Left lung (tissue), 10 donors: Measurements from ENCODE around the gene PLOD1. TPM values are rescaled to one million over a fixed set of nuclear protein-coding genes. Genes with fewer than 3 reads are reported as not detected.

Experiments used
- ATAC-seq: fragments of 200-7000 bp; cut with Tn5 transposase; one replicate; pipeline ENCODE4 v1.9.1; 2020; ENCODE audit warnings: moderate library complexity
- DNase-seq, 4 donors: peaks; one replicate each; pipeline ENCODE4 v3.0.0-alpha.2; 2013 to 2020
- H3K27ac ChIP-seq, 2 donors: fragments of 200-600 bp; sonication (generic) in 1 of 2; one replicate each; pipeline versions ENCODE4 v1.5.0 to v1.8.0; 2020 to 2021
- H3K27me3 ChIP-seq, 2 donors: fragments of 200-600 bp; sonication (generic) in 1 of 2; one replicate each; pipeline versions ENCODE4 v1.5.0 to v1.8.0; 2020 to 2021
- H3K36me3 ChIP-seq, 2 donors: fragments of 200-600 bp; sonication (generic) in 1 of 2; one replicate each; pipeline versions ENCODE4 v1.5.0 to v1.8.0; 2020 to 2021
- H3K4me1 ChIP-seq, 2 donors: fragments of 200-600 bp; one replicate each; pipeline ENCODE4 v1.8.0; 2021
- H3K4me3 ChIP-seq, 2 donors: fragments of 200-600 bp; sonication (generic) in 1 of 2; one replicate each; pipeline versions ENCODE4 v1.5.0 to v1.8.0; 2020 to 2021; ENCODE audit warnings: mild to moderate bottlenecking in 1 of 2
- H3K9me3 ChIP-seq, 2 donors: fragments of 200-600 bp; sonication (generic) in 1 of 2; one replicate each; pipeline versions ENCODE4 v1.5.0 to v1.8.0; 2020 to 2021
- CTCF ChIP-seq, 2 donors: fragments of 200-600 bp; sonication (generic) in 1 of 2; IDR thresholded peaks; one replicate each; pipeline versions ENCODE4 v1.5.0 to v1.8.0; 2021; ENCODE audit warnings: antibody characterized with exemption in 2 of 2
- intact Hi-C, 2 donors: fragments of 100-400 bp; cut with DNase I; formaldehyde crosslinking; loops; one replicate each; pipeline versions ENCODE4 v1.11.2 to v1.14.2; 2022
- polyA plus RNA-seq, 6 donors: library from polyadenylated mRNA; unstranded; fragments of 120-200 nt; gene quantifications; one replicate each; pipeline ENCODE4 v1.2.1, GENCODE V29; 2013; ENCODE audit not compliant: insufficient read length in 6 of 6
- total RNA-seq, 2 donors: library from RNA; stranded (reverse); fragmentation: NEBNext Ultra II Directional; extraction: Animal tissue kit (Norgen Biotek cat#: 25700); gene quantifications; one replicate each; pipeline ENCODE4 v1.2.1, GENCODE V29; 2021
- donor health status: DM: no; HTN: yes; CAD: no.
- donor health status: DM: no; HTN: no; CAD: no.

The PLOD1 gene
- total and polyA plus RNA-seq, 8 donors, result 114 to 159 (median 131) TPM

- H3K4me3 ChIP-seq, result no peak overlapping the region
- TF ChIP-seq CTCF (IDR thresholded peaks at IDR 0.05), result no peak
- no peak for DNase-seq
- H3K4me1 ChIP-seq, result peaks cover 11 to 24% of the 10 kb centered on the region in 2 donors
- no peak for ATAC-seq
- H3K36me3 ChIP-seq, result peaks cover 0 to 52% of the 10 kb centered on the region in 2 donors
- no peak overlapping the region for H3K27ac ChIP-seq
- intact Hi-C loops, result no loop called here
- no peaks in the 10 kb centered on the region for H3K9me3 ChIP-seq
- no peaks in the 10 kb centered on the region for H3K27me3 ChIP-seq
Observed at GRCh38 chr1:12021616-12022015, 87.1 kb downstream of the PLOD1 start.

DNA sequence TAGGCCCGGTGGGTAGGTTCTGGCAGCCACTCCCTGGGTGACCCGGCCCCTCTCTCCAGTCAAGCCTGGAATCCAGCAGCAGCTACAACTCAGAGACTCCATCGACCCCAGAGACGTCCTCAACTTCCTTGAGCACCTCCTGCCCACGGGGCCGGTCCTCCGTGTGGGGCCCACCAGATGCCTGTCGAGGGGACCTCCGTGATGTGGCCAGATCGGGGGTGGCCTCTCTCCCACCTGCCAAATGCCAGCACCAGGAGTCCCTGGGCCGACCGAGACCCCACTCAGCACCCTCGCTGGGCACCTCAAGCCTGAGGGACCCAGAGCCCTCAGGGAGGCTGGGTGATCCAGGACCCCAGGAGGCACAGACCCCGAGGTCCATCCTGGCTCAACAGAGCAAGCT lies 87.5 kb downstream of the PLOD1 start:
- H3K27me3 ChIP-seq, result no peaks in the 10 kb centered on the region
- DNase-seq, result no peak
- H3K36me3 ChIP-seq, result peaks cover 0 to 56% of the 10 kb centered on the region in 2 donors
- no peaks in the 10 kb centered on the region for H3K9me3 ChIP-seq
- H3K4me1 ChIP-seq, result peaks cover 11 to 24% of the 10 kb centered on the region in 2 donors
- no peak overlapping the region for H3K4me3 ChIP-seq
- no peak overlapping the region for H3K27ac ChIP-seq
- no peak for ATAC-seq
- intact Hi-C loops, result no loop called here
- no peak for TF ChIP-seq CTCF (IDR thresholded peaks at IDR 0.05)

Other genes with a start within 250 kb of the PLOD1 start
- under 1 TPM; 0.10 to 0.61 TPM for gene DRAXIN, start 243.0 kb upstream of the PLOD1 start, total RNA-seq
- 1 to 10 TPM; 2.2 to 3.2 (median 2.5) TPM for gene DRAXIN, start 243.0 kb upstream of the PLOD1 start, polyA plus RNA-seq
- 10 to 100 TPM; 49.0 to 95.8 TPM for gene AGTRAP, start 198.6 kb upstream of the PLOD1 start, total RNA-seq
- 10 to 100 TPM; 24.7 to 29.8 (median 27.5) TPM for gene AGTRAP, start 198.6 kb upstream of the PLOD1 start, polyA plus RNA-seq
- 10 to 100 TPM in 1 of 2 donors, 1 to 10 TPM in 1; 5.7 to 14.4 TPM for gene C1orf167, start 172.5 kb upstream of the PLOD1 start, total RNA-seq
- under 1 TPM in 3 of 6 donors, not detected in 3; 0.24 to 0.64 (median 0.54) TPM for gene C1orf167, start 172.5 kb upstream of the PLOD1 start, polyA plus RNA-seq
- 10 to 100 TPM; 34.2 to 44.5 TPM for gene MTHFR, start 128.8 kb upstream of the PLOD1 start, total RNA-seq
- gene MTHFR, start 128.8 kb upstream of the PLOD1 start, polyA plus RNA-seq, result 10 to 100 TPM; 16.5 to 29.3 (median 22.3) TPM
- gene CLCN6, start 128.5 kb upstream of the PLOD1 start, total RNA-seq, result 10 to 100 TPM; 17.7 to 43.4 TPM
- gene CLCN6, start 128.5 kb upstream of the PLOD1 start, polyA plus RNA-seq, result 10 to 100 TPM; 17.2 to 23.9 (median 20.7) TPM
- gene NPPA, start 86.9 kb upstream of the PLOD1 start, total RNA-seq, result 1 to 10 TPM; 1.6 to 2.7 TPM
- gene NPPA, start 86.9 kb upstream of the PLOD1 start, polyA plus RNA-seq, result 1 to 10 TPM in 3 of 6 donors, under 1 TPM in 3; 0.51 to 1.8 (median 0.92) TPM
- gene NPPB, start 75.8 kb upstream of the PLOD1 start, total RNA-seq, result not detected
- gene NPPB, start 75.8 kb upstream of the PLOD1 start, polyA plus RNA-seq, result not detected
- gene KIAA2013, start 8.3 kb upstream of the PLOD1 start, total RNA-seq, result 10 to 100 TPM; 42.9 to 43.3 TPM
- 10 to 100 TPM; 26.2 to 33.3 (median 31.1) TPM for gene KIAA2013, start 8.3 kb upstream of the PLOD1 start, polyA plus RNA-seq
- 10 to 100 TPM; 75.4 to 82.0 TPM for gene MFN2, start 45.7 kb downstream of the PLOD1 start, total RNA-seq
- gene MFN2, start 45.7 kb downstream of the PLOD1 start, polyA plus RNA-seq, result 10 to 100 TPM; 45.4 to 53.6 (median 49.1) TPM
- 10 to 100 TPM; 26.8 to 42.3 TPM for gene MIIP, start 84.8 kb downstream of the PLOD1 start, total RNA-seq
- 10 to 100 TPM; 15.4 to 30.8 (median 20.4) TPM for gene MIIP, start 84.8 kb downstream of the PLOD1 start, polyA plus RNA-seq
- 1 to 10 TPM in 1 of 2 donors, under 1 TPM in 1; 0.99 to 2.8 TPM for gene TNFRSF8, start 128.6 kb downstream of the PLOD1 start, total RNA-seq
- gene TNFRSF8, start 128.6 kb downstream of the PLOD1 start, polyA plus RNA-seq, result under 1 TPM; 0.11 to 0.34 (median 0.18) TPM
- gene TNFRSF1B, start 232.3 kb downstream of the PLOD1 start, total RNA-seq, result 100 to 1,000 TPM in 1 of 2 donors, 10 to 100 TPM in 1; 33.0 to 109 TPM
- gene TNFRSF1B, start 232.3 kb downstream of the PLOD1 start, polyA plus RNA-seq, result 10 to 100 TPM; 15.0 to 23.7 (median 17.1) TPM